CD8-positive, alpha-beta memory T cell (primary cell): Measurements from ENCODE around the gene KCNH4. TPM values are rescaled to one million over a fixed set of nuclear protein-coding genes. Genes with fewer than 3 reads are reported as not detected.
A peak's percentile ranks its signal among the peaks of the same experiment; 100 is the strongest.

Experiments used
- CTCF ChIA-PET: fragments of 350-600 bp; sonication (Branson Sonifier 250); formaldehyde crosslinking; loops from one replicate; lab custom pipeline; 2021; ENCODE audit warnings: antibody characterized with exemption; lab: Charles Lee
- POLR2A ChIA-PET: fragments of 350-600 bp; sonication (Branson Sonifier 250); formaldehyde crosslinking; loops from one replicate; lab custom pipeline; 2021; ENCODE audit warnings: antibody characterized with exemption; lab: Charles Lee
- DNase-seq, 5 donors: peaks; one replicate each; pipeline versions ENCODE4 v3.0.0 to v3.0.0-alpha.2; 2020 to 2022; ENCODE audit warnings: mixed read lengths in 1 of 5
- H3K27ac ChIP-seq: one replicate; pipeline ENCODE4 v1.7.0; 2013; ENCODE audit warnings: low read depth, mild to moderate bottlenecking, low read length, moderate library complexity
- H3K27me3 ChIP-seq: 2 replicates; pipeline ENCODE4 v1.7.0; 2013; ENCODE audit warnings: low read length, mild to moderate bottlenecking; ENCODE audit not compliant: insufficient read depth, poor library complexity, severe bottlenecking
- H3K36me3 ChIP-seq: 2 replicates; pipeline ENCODE4 v1.7.0; 2013; ENCODE audit warnings: mild to moderate bottlenecking, low read length, moderate library complexity; ENCODE audit not compliant: insufficient read depth
- H3K4me1 ChIP-seq: 2 replicates; pipeline ENCODE4 v1.7.0; 2013; ENCODE audit warnings: mild to moderate bottlenecking, low read length, moderate library complexity; ENCODE audit not compliant: insufficient read depth
- H3K4me3 ChIP-seq: 2 replicates; pipeline ENCODE4 v1.7.0; 2013; ENCODE audit warnings: mild to moderate bottlenecking, low read length
- H3K9me3 ChIP-seq: 2 replicates; pipeline ENCODE4 v1.7.0; 2013; ENCODE audit warnings: mild to moderate bottlenecking, low read length
- H3K27ac Mint-ChIP-seq, 8 donors: one replicate each; pipeline ENCODE4 v1.8.0; 2020 to 2021; ENCODE audit warnings: mixed read lengths in 8 of 8, mild to moderate bottlenecking in 6 of 8, inconsistent platforms in 3 of 8, moderate library complexity in 3 of 8
- H3K27me3 Mint-ChIP-seq, 2 donors: one replicate each; pipeline ENCODE4 v1.8.0; 2020 to 2021; ENCODE audit warnings: mixed read lengths in 2 of 2, mild to moderate bottlenecking in 1 of 2, moderate library complexity in 1 of 2
- H3K36me3 Mint-ChIP-seq, 3 donors: one replicate each; pipeline ENCODE4 v1.8.0; 2020 to 2021; ENCODE audit warnings: mixed read lengths in 3 of 3, inconsistent platforms in 1 of 3, mild to moderate bottlenecking in 1 of 3
- H3K4me1 Mint-ChIP-seq, 3 donors: one replicate each; pipeline ENCODE4 v1.8.0; 2020 to 2021; ENCODE audit warnings: mixed read lengths in 3 of 3, inconsistent platforms in 1 of 3, mild to moderate bottlenecking in 1 of 3
- H3K4me3 Mint-ChIP-seq, 7 donors: one replicate each; pipeline ENCODE4 v1.8.0; 2020 to 2021; ENCODE audit warnings: mixed read lengths in 7 of 7, mild to moderate bottlenecking in 6 of 7, moderate library complexity in 4 of 7, inconsistent platforms in 2 of 7
- H3K9me3 Mint-ChIP-seq, 5 donors: one replicate each; pipeline ENCODE4 v1.8.0; 2020 to 2022; ENCODE audit warnings: mixed read lengths in 5 of 5, mild to moderate bottlenecking in 3 of 5, moderate library complexity in 2 of 5, inconsistent platforms in 1 of 5
- polyA plus RNA-seq: library from polyadenylated mRNA; unstranded; fragments of 300-500 nt; fragmentation: Illumina TruSeq; gene quantifications from one replicate; pipeline ENCODE4 v1.2.3, GENCODE V29; 2021
- total RNA-seq, 2 experiments: library from RNA; stranded (reverse); gene quantifications; one replicate each; pipeline ENCODE4 v1.2.3, GENCODE V29; 2021

KCNH4 gene
- total and polyA plus RNA-seq, 3 experiments from 2014 or later = 1.5 to 1.7 TPM; not detected in 1

DNA sequence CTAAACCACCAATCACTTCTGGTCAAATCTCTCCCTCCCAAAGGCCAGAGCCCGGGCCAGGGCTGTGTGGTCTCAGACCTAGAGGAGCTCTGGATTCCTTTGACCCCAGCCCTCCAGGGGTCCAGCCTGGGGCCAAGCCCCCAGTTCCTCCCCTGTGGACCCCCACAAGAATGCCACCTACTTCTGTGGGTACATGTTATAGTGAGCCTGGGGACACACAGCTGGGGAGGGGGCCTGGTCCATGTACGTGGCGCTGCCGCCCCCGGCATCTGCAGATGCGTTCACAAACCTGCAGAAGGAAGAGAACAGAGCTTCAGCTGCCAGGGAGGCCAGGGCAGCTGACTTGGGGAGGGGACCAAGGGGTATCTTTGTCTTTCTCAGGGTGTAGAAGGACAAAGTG is 21.2 kb upstream of the KCNH4 start:
- peaks cover 0 to 2% (median 0%) of the 10 kb centered on the region in 3 donors for H3K4me1 Mint-ChIP-seq
- peaks cover 0 to 83% (median 22%) of the 10 kb centered on the region in 3 donors for H3K36me3 Mint-ChIP-seq
- Histone ChIP-seq H3K4me1 (no peaks in the 10 kb centered on the region), H3K27ac (no peak overlapping the region), H3K27me3 (no peaks in the 10 kb centered on the region), H3K9me3 (no peaks in the 10 kb centered on the region), H3K36me3 (peaks cover 36% of the 10 kb centered on the region), H3K4me3 (no peak overlapping the region)
- ChIA-PET CTCF (no interaction called here), POLR2A (no interaction called here)
- H3K9me3 Mint-ChIP-seq = no peaks in the 10 kb centered on the region
- H3K27me3 Mint-ChIP-seq = peaks cover 0 to 1% of the 10 kb centered on the region in 2 donors
- H3K4me3 Mint-ChIP-seq = no peak overlapping the region
- peak overlapping the region in 3 of 8 donors; percentile 40 to 91 (median 70) for H3K27ac Mint-ChIP-seq
- no peak for DNase-seq

- Histone ChIP-seq H3K4me3 (no peak overlapping the region), H3K9me3 (no peaks in the 10 kb centered on the region), H3K27me3 (no peaks in the 10 kb centered on the region), H3K4me1 (no peaks in the 10 kb centered on the region), H3K36me3 (peaks cover 34% of the 10 kb centered on the region), H3K27ac (no peak overlapping the region)
- H3K4me1 Mint-ChIP-seq = peaks cover 0 to 2% (median 0%) of the 10 kb centered on the region in 3 donors
- H3K9me3 Mint-ChIP-seq = no peaks in the 10 kb centered on the region
- POLR2A ChIA-PET = no interaction called here
- no peak overlapping the region for H3K4me3 Mint-ChIP-seq
- DNase-seq = no peak
- H3K36me3 Mint-ChIP-seq = peaks cover 0 to 75% (median 21%) of the 10 kb centered on the region in 3 donors
- H3K27me3 Mint-ChIP-seq = peaks cover 0 to 1% of the 10 kb centered on the region in 2 donors
- H3K27ac Mint-ChIP-seq = peak overlapping the region in 2 of 8 donors; percentile 9 to 60
- CTCF ChIA-PET = no interaction called here
These were observed 20.5 kb upstream of the KCNH4 start for GRCh38 chr17:42201458-42201772.

DNA sequence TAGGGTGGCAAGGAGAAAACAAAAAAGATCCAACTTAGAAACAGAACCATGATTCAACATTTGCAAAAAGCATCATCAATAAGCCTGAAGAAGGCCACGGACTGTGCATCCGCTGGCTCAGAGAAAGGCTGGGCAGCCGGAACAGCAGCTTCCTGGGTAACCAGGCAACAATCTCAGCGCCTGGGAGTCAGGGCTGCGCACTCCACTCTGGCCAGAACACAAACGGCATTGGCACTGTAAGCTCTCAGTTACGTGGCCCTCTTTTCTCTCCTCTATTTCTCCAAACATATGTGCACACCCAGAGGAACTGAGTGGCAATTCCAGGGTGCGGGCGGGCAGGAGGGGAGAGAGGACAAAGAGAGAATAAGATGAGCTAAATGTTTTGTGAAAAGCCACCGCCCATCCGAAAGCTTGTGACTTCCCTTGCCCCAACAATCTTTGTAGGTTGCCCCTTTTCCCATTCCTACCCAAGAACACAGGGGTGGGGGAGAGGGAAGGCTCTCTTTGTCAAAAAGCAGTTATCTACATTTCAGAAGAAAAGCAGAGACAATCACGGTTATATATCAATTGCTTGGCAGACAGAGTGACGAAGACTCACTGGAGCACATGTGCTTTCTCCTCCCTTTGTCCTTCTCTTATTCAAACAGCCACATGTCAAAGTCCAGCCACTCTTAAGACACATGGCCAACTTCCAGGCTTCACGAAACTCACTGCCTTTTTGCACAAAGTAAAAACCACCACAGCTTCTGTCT is 19.9 kb upstream of the KCNH4 start:
- no peaks in the 10 kb centered on the region for H3K27me3 ChIP-seq
- Mint-ChIP-seq H3K27me3 (peaks cover 0 to 1% of the 10 kb centered on the region in 2 donors), H3K36me3 (peaks cover 0 to 70% (median 21%) of the 10 kb centered on the region in 3 donors), H3K9me3 (no peaks in the 10 kb centered on the region), H3K27ac (peak overlapping the region in 2 of 8 donors; percentile 40 to 42), H3K4me3 (no peak overlapping the region), H3K4me1 (peaks cover 0 to 4% (median 0%) of the 10 kb centered on the region in 3 donors)
- H3K27ac ChIP-seq = no peak overlapping the region
- H3K4me3 ChIP-seq = no peak overlapping the region
- H3K9me3 ChIP-seq = no peaks in the 10 kb centered on the region
- H3K4me1 ChIP-seq = no peaks in the 10 kb centered on the region
- ChIA-PET CTCF (interaction anchor here (0.9 kb wide), 1 partner anchor 11 kb away, joined by 3 read pairs; no protein-coding TSS in a partner anchor), POLR2A (interaction anchor here (0.5 kb wide), 2 partner anchors 14 to 73 kb away, joined by 3 read pairs; no protein-coding TSS in a partner anchor)
- DNase-seq = no peak
- H3K36me3 ChIP-seq = peaks cover 34% of the 10 kb centered on the region

DNA sequence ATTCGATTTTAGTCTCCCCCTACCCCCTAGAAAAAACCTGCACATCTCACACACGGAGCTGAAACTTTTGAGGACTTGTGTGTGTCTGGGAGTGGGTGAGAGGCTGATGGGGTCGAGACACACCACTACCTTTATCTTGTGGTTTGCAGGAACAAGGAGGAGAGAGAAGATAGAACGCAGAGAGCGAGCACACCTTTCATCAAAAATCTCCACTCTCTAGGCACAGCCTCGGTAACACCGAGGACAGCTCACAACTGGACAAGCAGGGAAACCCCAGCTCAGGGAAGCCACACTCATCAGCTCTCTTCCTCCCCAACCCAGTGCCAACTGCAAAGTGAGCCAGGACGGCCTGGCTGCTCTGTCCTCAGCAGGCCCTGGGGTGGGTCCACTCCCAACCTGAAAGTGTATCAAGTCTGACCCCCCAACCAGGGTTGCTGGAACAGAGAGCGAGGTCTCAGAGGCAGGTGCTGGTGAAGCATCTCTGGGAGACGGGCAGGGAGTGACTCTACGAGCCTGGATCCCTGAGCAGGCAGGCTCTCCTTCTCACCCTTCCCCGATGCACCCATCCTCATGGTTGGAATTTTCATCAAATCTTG is 18.6 kb upstream of the KCNH4 start:
- Mint-ChIP-seq H3K4me1 (peaks cover 2 to 5% (median 4%) of the 10 kb centered on the region in 3 donors), H3K36me3 (peaks cover 0 to 57% (median 18%) of the 10 kb centered on the region in 3 donors), H3K9me3 (no peaks in the 10 kb centered on the region), H3K27me3 (peaks cover 0 to 1% of the 10 kb centered on the region in 2 donors), H3K27ac (peak overlapping the region in 1 of 8 donors; percentile 32), H3K4me3 (no peak overlapping the region)
- Histone ChIP-seq H3K9me3 (no peaks in the 10 kb centered on the region), H3K27ac (no peak overlapping the region), H3K4me3 (no peak overlapping the region), H3K4me1 (peaks cover 4% of the 10 kb centered on the region), H3K36me3 (peaks cover 34% of the 10 kb centered on the region), H3K27me3 (no peaks in the 10 kb centered on the region)
- no peak for DNase-seq
- POLR2A ChIA-PET = interaction anchor here (0.6 kb wide), 1 partner anchor 1949 kb away, joined by 3 read pairs; no protein-coding TSS in a partner anchor
- CTCF ChIA-PET = interaction anchor here (0.8 kb wide), 2 partner anchors 15 to 114 kb away, joined by 3 read pairs; no protein-coding TSS in a partner anchor

GRCh38 chr17:42198897-42199296 is 18.0 kb upstream of the KCNH4 start:
- no peaks in the 10 kb centered on the region for H3K9me3 ChIP-seq
- POLR2A ChIA-PET = no interaction called here
- peaks cover 0 to 54% (median 16%) of the 10 kb centered on the region in 3 donors for H3K36me3 Mint-ChIP-seq
- peaks cover 8% of the 10 kb centered on the region for H3K4me1 ChIP-seq
- H3K4me3 Mint-ChIP-seq = no peak overlapping the region
- peak overlapping the region in 2 of 8 donors; percentile 51 to 80 for H3K27ac Mint-ChIP-seq
- no peak overlapping the region for H3K4me3 ChIP-seq
- H3K27me3 ChIP-seq = no peaks in the 10 kb centered on the region
- peaks cover 0 to 1% of the 10 kb centered on the region in 2 donors for H3K27me3 Mint-ChIP-seq
- H3K4me1 Mint-ChIP-seq = peaks cover 7 to 11% (median 10%) of the 10 kb centered on the region in 3 donors
- H3K27ac ChIP-seq = no peak overlapping the region
- no peak for DNase-seq
- CTCF ChIA-PET = interaction anchor here (0.8 to 1.2 kb wide), 4 partner anchors 11 to 115 kb away, joined by 3 read pairs; no protein-coding TSS in a partner anchor
- H3K36me3 ChIP-seq = peaks cover 28% of the 10 kb centered on the region
- no peaks in the 10 kb centered on the region for H3K9me3 Mint-ChIP-seq

DNA sequence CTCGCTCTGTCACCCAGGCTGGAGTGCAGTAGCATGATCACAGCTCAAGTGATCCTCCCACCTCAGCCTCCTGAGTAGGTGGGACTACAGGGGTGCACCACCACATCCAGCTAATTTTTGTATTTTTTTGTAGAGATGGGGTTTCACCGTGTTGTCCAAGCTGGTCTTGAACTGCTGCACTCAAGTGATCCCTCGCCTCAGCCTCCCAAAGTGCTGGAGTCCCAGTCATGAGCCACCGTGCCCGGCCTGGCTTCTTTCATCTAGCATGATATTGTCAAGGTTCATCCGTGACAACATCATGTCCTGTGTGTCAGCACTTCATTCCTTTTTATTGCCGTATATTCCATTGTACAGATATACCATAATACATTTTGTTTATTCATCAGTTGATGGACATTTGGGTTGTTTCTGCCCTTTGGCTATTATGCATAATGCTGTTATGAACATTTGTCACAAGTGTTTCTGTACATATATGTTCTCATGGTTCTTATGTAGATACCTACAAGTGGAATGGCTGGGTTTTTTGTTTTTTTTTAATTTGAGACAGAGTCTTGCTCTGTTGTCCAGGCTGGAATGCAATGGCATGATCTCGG is 16.7 kb upstream of the KCNH4 start:
- Mint-ChIP-seq H3K9me3 (no peaks in the 10 kb centered on the region), H3K27me3 (no peaks in the 10 kb centered on the region), H3K4me3 (peak overlapping the region in 1 of 7 donors; percentile 27), H3K36me3 (peaks cover 0 to 44% (median 12%) of the 10 kb centered on the region in 3 donors), H3K27ac (no peak overlapping the region), H3K4me1 (peaks cover 11 to 21% (median 19%) of the 10 kb centered on the region in 3 donors)
- peaks cover 20% of the 10 kb centered on the region for H3K36me3 ChIP-seq
- no peaks in the 10 kb centered on the region for H3K9me3 ChIP-seq
- POLR2A ChIA-PET = no interaction called here
- no peak for DNase-seq
- H3K4me3 ChIP-seq = no peak overlapping the region
- H3K27me3 ChIP-seq = no peaks in the 10 kb centered on the region
- H3K4me1 ChIP-seq = peaks cover 20% of the 10 kb centered on the region
- CTCF ChIA-PET = interaction anchor here (1.2 kb wide), 1 partner anchor 24 kb away, joined by 3 read pairs; no protein-coding TSS in a partner anchor
- no peak overlapping the region for H3K27ac ChIP-seq

- Mint-ChIP-seq H3K4me1 (peaks cover 11 to 30% (median 21%) of the 10 kb centered on the region in 3 donors), H3K9me3 (no peaks in the 10 kb centered on the region), H3K27ac (peak within 1 kb of the TSS; percentile 42 to 97 (median 90)), H3K27me3 (no peaks in the 10 kb centered on the region), H3K4me3 (peak within 1 kb of the TSS; percentile 86 to 97 (median 95)), H3K36me3 (peaks cover 0 to 24% (median 3%) of the 10 kb centered on the region in 3 donors)
- Histone ChIP-seq H3K27me3 (no peaks in the 10 kb centered on the region), H3K4me1 (peaks cover 21% of the 10 kb centered on the region), H3K36me3 (no peaks in the 10 kb centered on the region), H3K9me3 (no peaks in the 10 kb centered on the region), H3K4me3 (peak within 1 kb of the TSS; percentile 87), H3K27ac (peak within 1 kb of the TSS; percentile 55)
- ChIA-PET CTCF (interaction anchor here (0.8 to 2.4 kb wide), 6 partner anchors 10 to 212 kb away, joined by 3 to 9 read pairs (median 6); partner anchors contain the start of genes HCRT and KCNH4), POLR2A (interaction anchor here (0.6 to 1.8 kb wide), 9 partner anchors 9 to 228 kb away, joined by 3 to 7 read pairs (median 3); partner anchors contain the start of genes CNP, HCRT, STAT3 and STAT5A)
- DNase-seq = peak; percentile 69 to 86 (median 74)
These were observed 13.3 kb upstream of the KCNH4 start, which contains the start of gene GHDC for GRCh38 chr17:42193969-42194899. Gene GHDC, minus strand, starts transcription at chr17:42194494. Its CDS starts 913 bp downstream, at chr17:42193581.
